H1 (cell line): ENCODE results near the gene RPS15. TPM values are rescaled to one million over a fixed set of nuclear protein-coding genes. Genes with fewer than 3 reads are reported as not detected.
A peak's percentile ranks its signal among the peaks of the same experiment; 100 is the strongest.

Experiments used
- CTCF ChIA-PET: fragments of 300-600 bp; sonication (Branson Sonifier 250); formaldehyde crosslinking; loops from one replicate; lab custom pipeline; 2021; ENCODE audit not compliant: partially characterized antibody; lab: Charles Lee
- POLR2A ChIA-PET: fragments of 300-600 bp; sonication (Branson Sonifier 250); formaldehyde crosslinking; loops from one replicate; lab custom pipeline; 2021; ENCODE audit warnings: inconsistent platforms; ENCODE audit not compliant: partially characterized antibody; lab: Charles Lee
- DNase-seq, 2 experiments: peaks; one replicate each; pipeline versions ENCODE4 v3.0.0 to v3.0.0-alpha.2; 2010 to 2022; ENCODE audit warnings: low spot score in 2 of 2, low read depth in 1 of 2, mixed read lengths in 1 of 2
- FAIRE-seq: peaks from 2 replicates; lab custom pipeline; 2011; peaks lifted over from hg19 to GRCh38; lab: Jason Lieb, UNC
- H2AFZ ChIP-seq: 2 replicates; pipeline ENCODE4 v1.8.1; 2012; ENCODE audit warnings: low read length, inconsistent platforms
- H2AK5ac ChIP-seq: 2 replicates; pipeline ENCODE4 v1.6.1; 2013; ENCODE audit warnings: low read depth, low read length
- H2BK120ac ChIP-seq: replicated peaks from 2 replicates; pipeline ENCODE3; 2013; ENCODE audit warnings: low read depth, low read length, inconsistent platforms
- H2BK12ac ChIP-seq: 2 replicates; pipeline ENCODE4 v1.6.1; 2013; ENCODE audit warnings: low read depth, low read length
- H2BK15ac ChIP-seq: 2 replicates; pipeline ENCODE4 v1.6.1; 2013; ENCODE audit warnings: low read length
- H2BK20ac ChIP-seq: 2 replicates; pipeline ENCODE4 v1.6.1; 2013; ENCODE audit warnings: low read length
- H2BK5ac ChIP-seq: 2 replicates; pipeline ENCODE4 v1.6.1; 2013; ENCODE audit warnings: low read depth, low read length
- H3K14ac ChIP-seq: 2 replicates; pipeline ENCODE4 v1.6.1; 2013; ENCODE audit warnings: inconsistent platforms; ENCODE audit not compliant: insufficient read length
- H3K18ac ChIP-seq: 2 replicates; pipeline ENCODE4 v1.6.1; 2013; ENCODE audit warnings: low read length; ENCODE audit errors: extremely low read depth
- H3K23ac ChIP-seq: 2 replicates; pipeline ENCODE4 v1.6.1; 2013; ENCODE audit warnings: inconsistent platforms; ENCODE audit not compliant: insufficient read length
- H3K23me2 ChIP-seq: 2 replicates; pipeline ENCODE4 v1.6.1; 2013; ENCODE audit warnings: low read depth, low read length
- H3K27ac ChIP-seq: 2 replicates; pipeline ENCODE4 v1.6.1; 2011; ENCODE audit warnings: low read depth, low read length, inconsistent platforms
- H3K27me3 ChIP-seq, 4 experiments: replicated peaks in 1 of 4; 1 replicate in 1 of 4; 2 replicates in 3 of 4; pipeline versions ENCODE4 v1.6.1 to v1.8.1; 2011 to 2013; ENCODE audit warnings: low read length in 3 of 4, mild to moderate bottlenecking in 3 of 4, inconsistent platforms in 2 of 4, mixed read lengths in 2 of 4, moderate library complexity in 1 of 4; ENCODE audit not compliant: control insufficient read depth in 3 of 4, insufficient read depth in 3 of 4; ENCODE audit errors: extremely low read depth in 1 of 4
- H3K36me3 ChIP-seq, 4 experiments: 2 replicates each; pipeline versions ENCODE4 v1.6.1 to v1.8.1; 2011 to 2013; ENCODE audit warnings: mild to moderate bottlenecking in 4 of 4, low read length in 3 of 4, moderate library complexity in 2 of 4, control low read depth in 1 of 4, inconsistent platforms in 1 of 4; ENCODE audit not compliant: insufficient read depth in 4 of 4, control insufficient read depth in 2 of 4
- H3K4ac ChIP-seq: replicated peaks from 2 replicates; pipeline ENCODE3; 2013; ENCODE audit warnings: low read length, low read depth, mixed read lengths, inconsistent platforms; ENCODE audit not compliant: insufficient read length
- H3K4me1 ChIP-seq, 4 experiments: replicated peaks in 1 of 4; 1 replicate in 1 of 4; 2 replicates in 3 of 4; pipeline versions ENCODE4 v1.6.1 to v1.8.1; 2011 to 2013; ENCODE audit warnings: low read length in 3 of 4, inconsistent platforms in 2 of 4, mixed read lengths in 1 of 4; ENCODE audit not compliant: insufficient read depth in 4 of 4, control insufficient read depth in 3 of 4
- H3K4me2 ChIP-seq, 2 experiments: 2 replicates each; pipeline versions ENCODE4 v1.6.1 to v1.8.1; 2011 to 2013; ENCODE audit warnings: low read depth in 2 of 2, low read length in 2 of 2, control low read depth in 1 of 2, inconsistent platforms in 1 of 2, mild to moderate bottlenecking in 1 of 2; ENCODE audit not compliant: insufficient read depth in 1 of 2
- H3K4me3 ChIP-seq, 4 experiments: fragments of 200-600, 300-600 bp in 1 of 4; sonication (generic), shearing (Covaris generic), sonication (Bioruptor Twin) in 1 of 4; 2 replicates each; pipeline versions ENCODE4 v1.5.1 to v1.8.1; 2011 to 2016; ENCODE audit warnings: low read length in 4 of 4, low read depth in 3 of 4, control low read depth in 2 of 4, inconsistent platforms in 2 of 4, mild to moderate bottlenecking in 2 of 4, mixed read lengths in 1 of 4, moderate library complexity in 1 of 4; ENCODE audit not compliant: insufficient read depth in 2 of 4; ENCODE audit errors: extremely low read depth in 1 of 4
- H3K56ac ChIP-seq: replicated peaks from 2 replicates; pipeline ENCODE3; 2013; ENCODE audit warnings: low read depth, mild to moderate bottlenecking, mixed read lengths, low read length, inconsistent platforms; ENCODE audit not compliant: insufficient read length
- H3K79me1 ChIP-seq: 2 replicates; pipeline ENCODE4 v1.6.1; 2013; ENCODE audit warnings: low read depth, low read length, control low read depth
- H3K79me2 ChIP-seq, 2 experiments: 2 replicates each; pipeline versions ENCODE4 v1.6.1 to v1.8.1; 2012 to 2013; ENCODE audit warnings: low read length in 2 of 2, mild to moderate bottlenecking in 2 of 2, inconsistent platforms in 1 of 2; ENCODE audit not compliant: insufficient read depth in 2 of 2, control insufficient read depth in 1 of 2
- H3K9ac ChIP-seq, 4 experiments: replicated peaks in 1 of 4; 1 replicate in 1 of 4; 2 replicates in 3 of 4; pipeline versions ENCODE4 v1.6.1 to v1.8.1; 2011 to 2013; ENCODE audit warnings: low read depth in 3 of 4, low read length in 3 of 4, control low read depth in 2 of 4, mild to moderate bottlenecking in 2 of 4, moderate library complexity in 2 of 4, inconsistent platforms in 1 of 4; ENCODE audit errors: extremely low read depth in 1 of 4
- H3K9me3 ChIP-seq, 2 experiments: 2 replicates each; pipeline versions ENCODE4 v1.6.1 to v1.8.1; 2012 to 2013; ENCODE audit warnings: mild to moderate bottlenecking in 2 of 2, moderate library complexity in 2 of 2, control low read depth in 1 of 2, inconsistent platforms in 1 of 2, low read depth in 1 of 2, low read length in 1 of 2, mixed read lengths in 1 of 2; ENCODE audit not compliant: insufficient read depth in 2 of 2
- H4K20me1 ChIP-seq, 2 experiments: replicated peaks in 1 of 2; 2 replicates each; pipeline versions ENCODE3 to v1.8.1; 2011 to 2013; ENCODE audit warnings: inconsistent platforms in 2 of 2, low read length in 2 of 2, mild to moderate bottlenecking in 1 of 2; ENCODE audit not compliant: insufficient read depth in 2 of 2, control insufficient read depth in 1 of 2
- H4K5ac ChIP-seq: 2 replicates; pipeline ENCODE4 v1.6.1; 2013; ENCODE audit warnings: low read length, low read depth, mixed read lengths, inconsistent platforms; ENCODE audit not compliant: insufficient read length
- H4K8ac ChIP-seq: 2 replicates; pipeline ENCODE4 v1.8.0; 2013; ENCODE audit warnings: mild to moderate bottlenecking, moderate library complexity, low read length, inconsistent platforms; ENCODE audit not compliant: insufficient read depth; ENCODE audit errors: extremely low read depth
- H4K91ac ChIP-seq: replicated peaks from 2 replicates; pipeline ENCODE3; 2013; ENCODE audit warnings: low read length, mixed read lengths, inconsistent platforms; ENCODE audit not compliant: insufficient read length
- BACH1 ChIP-seq: IDR thresholded peaks from 2 replicates; pipeline ENCODE4 v1.6.1; 2012; ENCODE audit warnings: low read length, improper control_type of control experiment
- CTBP2 ChIP-seq: IDR thresholded peaks from 2 replicates; pipeline ENCODE4 v1.7.0; 2011; ENCODE audit warnings: borderline replicate concordance, mild to moderate bottlenecking, moderate library complexity, mixed read lengths, low read length; ENCODE audit not compliant: insufficient read depth, insufficient read length
- EP300 ChIP-seq, 2 experiments: IDR thresholded peaks; 1 replicate in 1 of 2; 2 replicates in 1 of 2; pipeline ENCODE4 v1.6.1; 2011 to 2012; ENCODE audit warnings: low read depth in 2 of 2, low read length in 2 of 2, mild to moderate bottlenecking in 2 of 2, borderline replicate concordance in 1 of 2, inconsistent platforms in 1 of 2, moderate library complexity in 1 of 2
- EZH2 ChIP-seq: fragments of 200-600 bp; sonication (generic); IDR thresholded peaks from 2 replicates; pipeline ENCODE4 v1.7.1; 2012; ENCODE audit warnings: low read depth, mild to moderate bottlenecking, moderate library complexity, low read length, inconsistent platforms; ENCODE audit not compliant: severe bottlenecking
- GTF2F1 ChIP-seq: IDR thresholded peaks from 2 replicates; pipeline ENCODE4 v1.6.1; 2012; ENCODE audit warnings: low read depth, low read length, improper control_type of control experiment, borderline replicate concordance
- RXRA ChIP-seq: IDR thresholded peaks from 2 replicates; pipeline ENCODE4 v1.6.1; 2011; ENCODE audit warnings: low read depth, mild to moderate bottlenecking, low read length, moderate library complexity; ENCODE audit not compliant: insufficient read depth
- SP1 ChIP-seq: IDR thresholded peaks from 2 replicates; pipeline ENCODE4 v1.6.1; 2011; ENCODE audit warnings: low read depth, low read length
- WGBS, 2 experiments: shearing (Covaris generic) in 1 of 2; methylation state at CpG; one replicate each; pipeline versions ENCODE4 v1.1.6 to v1.1.7; 2013 to 2015; ENCODE audit warnings: low lambda C conversion rate in 2 of 2, mixed read lengths in 2 of 2, inconsistent platforms in 1 of 2, low coverage in 1 of 2, missing lambda C conversion rate in 1 of 2; ENCODE audit not compliant: insufficient replicate concordance in 2 of 2, insufficient coverage in 1 of 2, insufficient read length in 1 of 2; ENCODE audit errors: extremely low coverage in 1 of 2, missing lambda C conversion rate in 1 of 2; 5-methylcytosine and 5-hydroxymethylcytosine counted together
- polyA plus RNA-seq, 7 experiments: library from polyadenylated mRNA; depleted of rRNA in 3 of 7; stranded (reverse) in 5 of 7; unstranded in 2 of 7; fragments of >200 nt in 5 of 7; fragments of 200-250 nt in 2 of 7; gene quantifications; 1 replicate in 5 of 7; 2 replicates in 1 of 7; 4 replicates in 1 of 7; pipeline versions ENCODE4 v1.2.1 to v1.2.3, GENCODE V29; 2011 to 2013; ENCODE audit warnings: missing spikeins in 2 of 7, mixed read lengths in 2 of 7
- total RNA-seq: library from RNA; stranded (reverse); fragmentation: NEBNext Ultra II Directional; extraction: Animal tissue kit (Norgen Biotek cat#: 25700); gene quantifications from 2 replicates; pipeline ENCODE4 v1.2.1, GENCODE V29; 2021

RPS15 gene
- total and polyA plus RNA-seq, 2 of the 8 experiments (the other 6 are each of a cell fraction or from before 2014, with no cell fraction given) = 1,562 to 3,890 TPM

DNA sequence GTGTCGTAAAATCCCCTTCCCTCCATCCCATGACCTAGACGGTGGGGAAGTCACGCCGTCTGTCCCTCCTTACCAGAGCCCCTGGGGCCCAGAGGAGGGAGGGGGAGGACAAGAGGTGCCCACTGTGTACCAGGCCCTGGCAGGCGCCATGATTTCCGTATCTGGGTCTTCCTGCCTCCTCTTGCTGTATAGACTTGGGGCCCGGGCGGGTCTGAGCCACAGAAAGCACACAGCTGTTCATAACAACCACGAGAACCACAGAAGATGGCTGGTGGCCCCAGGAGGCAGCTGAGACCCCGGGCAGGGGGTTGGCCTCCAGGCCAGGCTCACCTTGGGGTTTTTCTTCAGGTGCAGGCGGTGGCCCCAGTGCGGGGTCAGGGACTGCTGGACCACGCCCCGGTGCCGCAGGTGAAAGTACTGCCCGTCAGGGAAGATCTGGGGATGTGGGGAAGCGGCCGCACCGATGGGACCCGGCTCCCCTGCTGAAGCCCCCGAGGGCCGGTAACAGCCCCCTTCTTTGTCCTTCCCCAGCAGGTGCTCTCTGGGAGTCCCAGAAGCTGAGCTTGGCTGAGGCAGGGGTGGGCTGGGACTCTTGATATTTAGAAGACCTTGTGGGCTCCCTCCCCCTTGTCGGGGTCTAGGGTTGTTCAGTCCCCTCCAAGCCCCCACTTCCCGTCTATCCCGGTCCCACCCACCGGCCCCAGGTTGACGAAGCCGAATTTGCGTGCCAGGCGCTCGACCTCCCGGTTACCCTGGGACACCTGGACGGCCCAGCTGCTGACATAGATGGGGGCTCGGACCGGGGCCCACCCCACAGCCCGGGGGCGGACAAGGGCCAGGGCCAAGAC, 51.5 kb downstream of the RPS15 start:
- H4K5ac ChIP-seq = peak overlapping the region; percentile 37
- H3K14ac ChIP-seq = no peak overlapping the region
- no peaks in the 10 kb centered on the region for H3K9me3 ChIP-seq
- TF ChIP-seq EZH2 (no peak), CTBP2 (no peak), EP300 (IDR thresholded peaks at IDR 0.05; ENCODE audit: borderline replicate concordance in 1 of 2, low read depth in 2 of 2, low read length in 2 of 2) (no peak), BACH1 (no peak), SP1 (no peak), GTF2F1 (no peak), RXRA (no peak)
- peak overlapping the region; percentile 71 for H4K8ac ChIP-seq
- H2AK5ac ChIP-seq = 0 out of 2 replicates have a peak overlapping the region, but pooled peaks have one; percentile 39
- peak overlapping the region; percentile 81 for H3K4ac ChIP-seq
- peak overlapping the region; percentile 36 for H3K56ac ChIP-seq
- no peak overlapping the region; the same call in 1 of the 2 replicates for H2BK12ac ChIP-seq
- H3K4me1 ChIP-seq = peaks cover 0 to 5% (median 2%) of the 10 kb centered on the region in 4 experiments; a peak in 4 of 7 replicates
- H3K23me2 ChIP-seq = peaks cover 7% of the 10 kb centered on the region; the same call in 1 of the 2 replicates
- no peaks in the 10 kb centered on the region for H3K36me3 ChIP-seq
- H2AFZ ChIP-seq = no peak overlapping the region
- H3K23ac ChIP-seq = no peak overlapping the region
- no peaks in the 10 kb centered on the region for H3K79me1 ChIP-seq
- peak overlapping the region in 2 of 4 experiments; percentile 5 to 50; a peak in 2 of 7 replicates for H3K9ac ChIP-seq
- FAIRE-seq = no peak
- H3K27ac ChIP-seq = no peak overlapping the region
- H2BK20ac ChIP-seq = no peak overlapping the region
- no peaks in the 10 kb centered on the region for H3K79me2 ChIP-seq
- peak overlapping the region; percentile 50 to 80 (median 68) for H3K4me3 ChIP-seq
- DNase-seq = no peak
- CTCF ChIA-PET = no interaction called here
- 35% methylated on average over 33 of the region's 37 CpGs; no CpG with 5 or more reads in 1 of the 2 experiments for WGBS, 2 experiments
- H2BK5ac ChIP-seq = peak overlapping the region; percentile 63; the same call in 1 of the 2 replicates
- H2BK15ac ChIP-seq = peak overlapping the region; percentile 29; the same call in 1 of the 2 replicates
- H4K20me1 ChIP-seq = no peaks in the 10 kb centered on the region
- H4K91ac ChIP-seq = peak overlapping the region; percentile 65
- no peak overlapping the region; the same call in 1 of the 2 replicates for H3K18ac ChIP-seq
- H3K4me2 ChIP-seq = peak overlapping the region; percentile 66 to 89
- no peak overlapping the region for H2BK120ac ChIP-seq
- peaks cover 3 to 17% (median 9%) of the 10 kb centered on the region in 4 experiments; a peak in 6 of 7 replicates for H3K27me3 ChIP-seq
- POLR2A ChIA-PET = no interaction called here
